MM.1S (cell line): ENCODE results near the gene SNX30.

Source experiments
- EZH2 ChIP-seq: fragments of 300-600 bp; sonication (generic); optimal IDR thresholded peaks from 2 replicates; pipeline ENCODE3; 2017; ENCODE audit warnings: low read depth, mild to moderate bottlenecking, antibody characterized with exemption, low read length, mixed read lengths
- TF ChIP-seq, protein P1 (sequence below): fragments of 300-600 bp; sonication (generic); IDR thresholded peaks from 2 replicates; pipeline ENCODE4 v1.5.1; 2016; ENCODE audit warnings: antibody characterized with exemption, low read length, mixed read lengths

DNA sequence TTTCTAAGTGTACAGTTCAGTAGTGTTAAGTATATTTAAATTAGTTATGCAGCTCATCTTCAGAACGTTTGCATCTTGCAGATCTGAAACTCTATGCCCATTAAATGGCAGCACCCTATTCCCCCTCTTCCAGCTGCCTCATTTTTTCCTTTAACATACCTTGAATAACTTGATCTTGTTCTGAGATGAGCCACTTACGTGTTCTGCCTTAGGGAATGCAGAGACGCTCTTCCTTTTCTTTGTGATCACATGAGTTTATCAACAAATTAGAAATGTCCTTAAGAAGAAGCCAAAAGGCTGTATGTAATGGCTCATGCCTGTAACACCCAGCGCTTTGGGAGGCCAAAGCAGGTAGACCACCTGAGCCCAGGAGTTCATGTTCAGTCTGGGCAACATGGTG, 82.5 kb downstream of the SNX30 start:
- TF ChIP-seq, protein P1, sequence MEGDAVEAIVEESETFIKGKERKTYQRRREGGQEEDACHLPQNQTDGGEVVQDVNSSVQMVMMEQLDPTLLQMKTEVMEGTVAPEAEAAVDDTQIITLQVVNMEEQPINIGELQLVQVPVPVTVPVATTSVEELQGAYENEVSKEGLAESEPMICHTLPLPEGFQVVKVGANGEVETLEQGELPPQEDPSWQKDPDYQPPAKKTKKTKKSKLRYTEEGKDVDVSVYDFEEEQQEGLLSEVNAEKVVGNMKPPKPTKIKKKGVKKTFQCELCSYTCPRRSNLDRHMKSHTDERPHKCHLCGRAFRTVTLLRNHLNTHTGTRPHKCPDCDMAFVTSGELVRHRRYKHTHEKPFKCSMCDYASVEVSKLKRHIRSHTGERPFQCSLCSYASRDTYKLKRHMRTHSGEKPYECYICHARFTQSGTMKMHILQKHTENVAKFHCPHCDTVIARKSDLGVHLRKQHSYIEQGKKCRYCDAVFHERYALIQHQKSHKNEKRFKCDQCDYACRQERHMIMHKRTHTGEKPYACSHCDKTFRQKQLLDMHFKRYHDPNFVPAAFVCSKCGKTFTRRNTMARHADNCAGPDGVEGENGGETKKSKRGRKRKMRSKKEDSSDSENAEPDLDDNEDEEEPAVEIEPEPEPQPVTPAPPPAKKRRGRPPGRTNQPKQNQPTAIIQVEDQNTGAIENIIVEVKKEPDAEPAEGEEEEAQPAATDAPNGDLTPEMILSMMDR, result no peak
- no peak for TF ChIP-seq EZH2
